ENCODE measurements around the gene ABCB1.

Gene ABCB1

DNA sequence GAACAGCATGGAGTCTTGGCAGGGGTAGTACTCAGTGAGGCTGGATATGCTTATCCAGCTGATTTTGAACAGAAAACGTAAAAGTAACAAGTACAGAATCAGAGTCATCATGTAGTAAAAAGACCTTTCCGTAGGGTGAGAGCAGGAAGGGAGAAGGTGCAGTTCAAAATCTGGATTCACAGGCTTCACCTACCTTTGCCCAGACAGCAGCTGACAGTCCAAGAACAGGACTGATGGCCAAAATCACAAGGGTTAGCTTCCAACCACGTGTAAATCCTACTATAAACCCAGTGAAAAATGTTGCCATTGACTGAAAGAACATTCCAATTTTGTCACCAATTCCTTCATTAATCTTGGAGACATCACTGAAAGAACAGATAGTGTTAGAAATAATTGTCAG, 34.8 kb downstream of the ABCB1 start:
- DNase-seq = no peak
- TF ChIP-seq GATA1 (IDR thresholded peaks at IDR 0.05; ENCODE audit: low read depth, low read length) (no peak), POLR2A (IDR thresholded peaks at IDR 0.05; ENCODE audit: low read length) (no peak)

DNA sequence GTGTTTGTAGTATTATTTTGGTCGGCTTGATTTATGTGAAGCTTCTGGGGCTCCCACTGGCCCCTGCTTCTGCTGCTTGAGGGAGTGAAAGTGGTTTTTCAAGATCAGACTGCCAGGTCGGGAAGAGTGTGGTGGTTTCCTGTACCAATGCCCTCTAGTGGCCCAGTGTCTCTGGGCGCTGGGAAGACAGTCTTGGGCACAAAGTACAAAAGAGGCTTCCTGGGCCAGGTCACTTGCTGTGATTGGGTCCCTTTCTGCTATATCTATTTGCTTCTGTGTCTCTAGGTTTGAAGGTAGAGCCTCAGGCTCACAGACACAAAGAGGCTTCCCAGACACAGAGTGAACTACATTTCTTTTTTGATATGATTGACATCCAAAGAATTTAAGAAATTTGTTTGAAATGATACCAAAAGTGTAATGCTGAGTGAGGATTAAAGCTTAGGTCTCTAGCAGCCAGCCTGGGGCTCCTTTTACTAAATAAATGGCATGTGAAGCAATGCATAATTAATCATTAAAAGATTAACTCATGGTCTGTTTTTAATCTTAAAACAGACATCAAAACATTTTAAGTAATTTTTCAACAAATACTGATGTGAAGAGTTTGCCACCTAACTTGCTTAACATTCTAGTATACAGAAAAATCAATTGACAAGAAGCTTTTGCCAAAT, 36.3 kb downstream of the ABCB1 start:
- peak; percentile 29 to 42 for DNase-seq
- TF ChIP-seq GATA1 (IDR thresholded peaks at IDR 0.05; ENCODE audit: low read depth, low read length) = no peak
- TF ChIP-seq POLR2A (IDR thresholded peaks at IDR 0.05; ENCODE audit: low read length) = no peak

DNA sequence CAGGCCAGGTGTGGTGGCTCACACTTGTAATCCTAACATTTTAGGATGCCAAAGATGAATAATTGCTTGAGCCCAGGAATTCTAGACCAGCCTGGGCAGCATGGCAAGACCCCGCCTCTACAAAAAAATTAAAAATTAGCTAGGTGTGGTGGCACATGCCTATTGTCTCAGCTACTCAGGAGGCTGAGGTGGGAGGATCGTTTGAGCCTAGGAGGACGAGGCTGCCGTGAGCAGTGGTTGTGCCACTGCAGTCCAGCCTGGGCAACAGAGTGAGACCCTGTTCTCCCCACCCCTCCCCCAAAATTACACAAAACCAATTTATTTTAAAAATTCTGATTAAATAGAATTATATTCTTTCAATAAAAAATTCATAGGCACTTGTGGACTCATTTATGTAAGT, 39.0 kb downstream of the ABCB1 start:
- DNase-seq = no peak
- TF ChIP-seq GATA1 (IDR thresholded peaks at IDR 0.05; ENCODE audit: low read depth, low read length) = no peak
- no peak for TF ChIP-seq POLR2A (IDR thresholded peaks at IDR 0.05; ENCODE audit: low read length)

DNA sequence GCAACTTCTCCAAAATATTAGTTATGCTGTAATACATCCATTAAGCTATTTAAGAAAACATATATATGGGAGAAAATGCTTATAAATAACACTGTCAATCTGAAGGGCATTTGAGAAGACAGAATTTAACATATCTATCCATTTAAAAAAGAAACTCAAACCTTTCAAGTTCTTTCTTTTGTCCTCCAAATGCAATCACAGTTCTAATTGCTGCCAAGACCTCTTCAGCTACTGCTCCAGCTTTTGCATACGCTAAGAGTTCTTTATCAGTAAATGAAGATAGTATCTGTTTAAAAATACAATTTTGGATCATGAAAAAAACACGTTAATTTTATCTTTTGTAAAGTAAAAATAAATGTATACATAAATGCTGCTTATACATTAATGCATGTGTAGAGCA, 39.6 kb downstream of the ABCB1 start:
- DNase-seq = no peak

DNA sequence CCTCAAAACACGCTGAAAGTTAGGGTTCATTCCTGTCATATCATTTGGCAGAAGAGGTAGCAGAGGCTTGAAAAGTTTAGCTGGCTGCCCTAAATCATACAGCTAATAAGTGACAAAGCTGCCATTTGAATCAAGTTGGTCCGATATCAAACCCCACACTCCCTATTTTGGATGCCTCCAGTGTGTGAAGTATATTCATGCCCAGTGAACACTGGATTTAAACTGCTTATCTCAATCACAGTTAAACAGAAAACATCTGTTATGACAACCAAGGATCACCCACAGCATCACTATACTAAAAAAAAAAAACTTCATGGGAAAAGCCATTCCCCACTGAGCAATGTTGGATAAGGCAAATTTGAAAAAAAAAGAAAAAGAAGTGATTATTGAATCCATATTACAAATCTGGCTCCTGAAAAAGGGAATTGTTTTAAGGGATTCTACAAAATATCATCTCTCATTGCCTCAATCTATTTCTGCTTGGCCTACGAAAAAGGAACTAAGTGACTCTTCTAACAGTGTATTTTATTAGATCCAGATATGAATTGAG, 48.3 kb downstream of the ABCB1 start:
- TF ChIP-seq POLR2A (IDR thresholded peaks at IDR 0.05; ENCODE audit: low read length) = no peak
- TF ChIP-seq GATA1 (IDR thresholded peaks at IDR 0.05; ENCODE audit: low read depth, low read length) = no peak
- no peak for DNase-seq

More for the DNA sequence above, 39.6 kb downstream of the ABCB1 start:
- no peak for TF ChIP-seq POLR2A (IDR thresholded peaks at IDR 0.05; ENCODE audit: low read length)
- TF ChIP-seq GATA1 (IDR thresholded peaks at IDR 0.05; ENCODE audit: low read depth, low read length) = no peak

DNA sequence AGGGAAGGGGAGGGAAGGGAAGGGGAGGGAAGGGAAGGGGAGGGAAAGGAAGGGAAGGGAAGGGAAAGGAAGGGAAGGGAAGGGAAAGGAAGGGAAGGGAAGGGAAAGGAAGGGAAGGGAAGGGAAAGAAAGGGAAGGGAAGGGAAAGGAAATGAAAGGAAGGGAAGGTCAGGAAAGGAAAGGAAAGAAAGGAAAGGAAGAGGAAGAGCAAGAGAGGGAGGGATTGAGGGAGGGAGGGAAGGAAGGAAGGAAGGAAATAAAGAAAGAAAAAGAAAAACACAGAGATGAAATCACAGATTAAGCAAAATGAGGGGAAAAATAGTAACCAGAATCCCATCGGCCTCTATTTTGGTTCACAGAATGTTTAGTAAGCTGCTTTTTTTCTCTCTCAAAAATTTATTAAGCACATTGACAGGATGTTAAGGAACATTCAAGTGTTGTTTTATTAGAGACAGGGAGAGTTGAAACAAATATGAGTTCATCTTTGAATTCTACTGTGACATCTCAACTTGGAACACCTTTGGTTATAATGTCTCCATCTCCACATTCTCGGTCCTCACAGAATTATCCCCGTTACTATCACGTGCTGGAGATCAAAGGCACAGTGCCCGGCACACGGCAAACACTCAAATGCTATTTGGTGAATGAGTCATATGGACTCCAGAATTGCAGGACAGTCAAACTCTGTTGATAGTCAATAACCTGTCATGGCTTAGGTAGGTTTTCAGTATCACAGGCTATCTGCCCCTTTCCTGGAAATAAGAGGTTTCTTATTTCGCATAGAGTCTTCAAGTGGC, 52.4 kb downstream of the ABCB1 start:
- TF ChIP-seq GATA1 (IDR thresholded peaks at IDR 0.05; ENCODE audit: low read depth, low read length) (no peak), POLR2A (IDR thresholded peaks at IDR 0.05; ENCODE audit: low read length) (no peak)
- no peak for DNase-seq

DNA sequence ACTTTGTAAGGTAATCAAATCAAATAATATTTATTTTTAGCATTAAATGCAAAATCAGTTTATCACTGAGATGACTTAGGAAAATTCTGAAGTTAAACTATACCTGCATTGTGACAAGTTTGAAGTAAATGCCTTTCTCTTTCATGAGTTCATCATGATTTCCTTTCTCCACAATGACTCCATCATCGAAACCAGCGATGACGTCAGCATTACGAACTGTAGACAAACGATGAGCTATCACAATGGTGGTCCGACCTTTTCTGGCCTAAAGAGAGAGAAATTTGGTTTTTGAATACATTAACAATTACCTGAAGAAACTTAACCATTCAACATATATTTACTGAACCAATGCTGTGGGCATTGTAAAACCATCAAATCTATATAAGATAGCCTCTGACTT, 54.9 kb downstream of the ABCB1 start:
- no peak for TF ChIP-seq GATA1 (IDR thresholded peaks at IDR 0.05; ENCODE audit: low read depth, low read length)
- TF ChIP-seq POLR2A (IDR thresholded peaks at IDR 0.05; ENCODE audit: low read length) = no peak
- DNase-seq = no peak

DNA sequence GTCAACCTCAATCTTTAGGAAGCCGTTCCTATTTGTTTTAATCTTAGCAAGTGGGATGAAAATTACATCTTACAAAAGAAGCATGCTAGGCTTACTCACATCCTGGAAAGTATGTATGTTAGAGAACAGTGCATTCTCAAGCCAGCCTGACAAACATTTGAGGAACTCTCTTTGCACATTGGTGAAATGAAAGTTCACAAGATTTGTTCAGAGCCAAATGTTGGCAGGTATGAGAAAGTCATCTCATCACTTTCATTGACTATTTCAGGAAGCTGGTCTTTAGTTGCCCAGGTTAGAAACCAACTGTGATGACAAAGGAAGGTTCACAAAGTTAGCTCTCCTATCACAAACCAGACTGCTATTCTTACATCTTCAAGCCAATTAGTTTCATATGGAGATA, 57.1 kb downstream of the ABCB1 start:
- TF ChIP-seq POLR2A (IDR thresholded peaks at IDR 0.05; ENCODE audit: low read length) (no peak), GATA1 (IDR thresholded peaks at IDR 0.05; ENCODE audit: low read depth, low read length) (no peak)
- no peak for DNase-seq

DNA sequence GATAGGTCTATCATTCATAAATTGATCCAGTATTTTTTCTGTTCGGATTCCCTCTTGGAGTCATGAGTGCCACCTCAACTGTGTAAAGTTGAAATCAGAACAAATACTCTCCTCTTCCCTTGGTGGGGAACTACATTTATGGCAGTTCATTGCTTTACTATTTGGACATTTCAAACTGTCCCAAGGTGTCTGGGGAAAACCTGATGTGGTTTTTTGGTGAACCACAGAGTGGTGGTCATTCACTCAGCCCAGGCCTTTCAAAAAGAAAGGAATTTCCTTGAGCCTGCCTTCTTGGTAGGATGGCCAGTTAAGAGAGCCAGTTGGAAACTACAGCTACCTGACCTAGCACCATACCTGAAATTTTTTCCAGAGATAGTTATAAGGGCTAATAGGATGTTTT, 59.0 kb downstream of the ABCB1 start:
- no peak for DNase-seq
- TF ChIP-seq GATA1 (IDR thresholded peaks at IDR 0.05; ENCODE audit: low read depth, low read length) (no peak), POLR2A (IDR thresholded peaks at IDR 0.05; ENCODE audit: low read length) (no peak)

DNA sequence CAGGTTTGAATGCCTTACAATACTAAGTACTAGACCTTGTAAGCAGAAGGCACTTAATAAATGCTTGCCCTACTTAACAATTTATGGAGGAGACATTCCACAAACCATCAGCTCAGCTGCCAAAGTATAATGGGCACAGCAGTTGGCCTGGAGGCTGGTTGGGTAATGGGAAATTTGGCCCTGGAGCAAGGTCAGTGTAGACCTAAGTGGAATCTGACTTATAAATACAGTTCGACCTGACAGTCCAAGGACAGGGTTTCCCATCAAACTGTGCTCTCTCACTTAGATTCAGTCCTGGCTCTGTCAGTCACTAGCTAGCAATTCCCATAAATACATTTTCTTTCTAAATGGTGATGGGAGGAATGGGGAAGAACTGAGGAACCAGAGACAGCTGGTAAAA, 62.6 kb downstream of the ABCB1 start:
- no peak for DNase-seq
- TF ChIP-seq POLR2A (IDR thresholded peaks at IDR 0.05; ENCODE audit: low read length) = no peak
- TF ChIP-seq GATA1 (IDR thresholded peaks at IDR 0.05; ENCODE audit: low read depth, low read length) = no peak

DNA sequence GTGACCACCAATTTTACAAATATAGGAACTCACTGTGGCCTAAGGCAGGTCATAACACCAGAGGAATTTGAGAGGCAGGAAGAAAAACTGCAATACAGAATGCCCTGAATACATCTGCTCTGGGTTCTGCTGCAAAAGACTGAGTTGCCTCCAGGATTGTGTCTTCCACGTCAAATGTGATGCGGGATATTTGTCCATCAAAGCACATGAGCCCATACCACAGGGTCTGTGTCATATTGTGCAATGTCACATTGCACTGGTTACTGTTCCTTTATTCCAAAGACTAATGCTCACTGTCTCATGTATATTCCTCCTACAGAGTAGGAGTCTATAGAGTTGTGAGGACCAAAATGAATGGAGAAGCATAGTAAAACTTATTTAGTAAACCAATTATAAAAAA, 66.6 kb downstream of the ABCB1 start:
- DNase-seq = no peak
- TF ChIP-seq GATA1 (IDR thresholded peaks at IDR 0.05; ENCODE audit: low read depth, low read length) = no peak
- no peak for TF ChIP-seq POLR2A (IDR thresholded peaks at IDR 0.05; ENCODE audit: low read length)

DNA sequence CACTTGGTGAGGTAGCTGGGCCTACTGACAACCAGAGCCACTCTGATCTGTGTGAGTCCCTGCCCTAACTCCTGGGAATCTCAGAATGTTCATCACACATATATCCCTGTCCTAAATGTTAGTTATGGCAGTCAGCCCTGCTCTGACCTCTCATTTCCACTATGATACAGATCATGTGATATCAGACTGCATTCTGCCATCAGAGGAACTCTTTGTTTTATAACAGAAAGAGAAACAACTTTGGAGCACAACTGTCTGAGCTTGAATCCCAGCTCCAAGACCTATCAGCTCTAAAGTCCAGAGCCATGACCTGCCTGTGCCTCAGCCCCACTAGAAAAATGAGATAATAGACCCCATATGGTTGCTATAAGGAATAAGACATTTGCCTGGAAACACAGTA, 70.6 kb downstream of the ABCB1 start:
- no peak for DNase-seq
- TF ChIP-seq GATA1 (IDR thresholded peaks at IDR 0.05; ENCODE audit: low read depth, low read length) (no peak), POLR2A (IDR thresholded peaks at IDR 0.05; ENCODE audit: low read length) (no peak)

DNA sequence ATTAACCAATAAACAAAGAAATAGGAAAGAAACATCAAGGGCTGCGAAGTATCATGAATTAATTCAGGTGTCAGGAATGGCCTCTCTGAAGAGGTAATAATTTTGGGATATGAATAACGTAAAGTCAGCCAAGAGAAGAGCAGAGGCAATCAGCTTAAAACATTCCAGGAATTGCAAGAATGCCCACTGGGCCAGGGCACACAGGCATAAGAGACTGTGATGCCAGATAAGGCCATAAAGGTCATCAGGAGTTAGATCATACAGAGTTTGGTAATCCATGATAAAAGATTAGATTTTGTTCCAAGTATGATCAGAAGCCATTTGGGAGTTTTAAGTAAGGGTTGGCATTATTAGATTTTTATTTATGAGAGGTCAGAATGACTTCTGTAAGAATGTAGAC, 72.0 kb downstream of the ABCB1 start:
- no peak for TF ChIP-seq GATA1 (IDR thresholded peaks at IDR 0.05; ENCODE audit: low read depth, low read length)
- no peak for TF ChIP-seq POLR2A (IDR thresholded peaks at IDR 0.05; ENCODE audit: low read length)
- DNase-seq = no peak

DNA sequence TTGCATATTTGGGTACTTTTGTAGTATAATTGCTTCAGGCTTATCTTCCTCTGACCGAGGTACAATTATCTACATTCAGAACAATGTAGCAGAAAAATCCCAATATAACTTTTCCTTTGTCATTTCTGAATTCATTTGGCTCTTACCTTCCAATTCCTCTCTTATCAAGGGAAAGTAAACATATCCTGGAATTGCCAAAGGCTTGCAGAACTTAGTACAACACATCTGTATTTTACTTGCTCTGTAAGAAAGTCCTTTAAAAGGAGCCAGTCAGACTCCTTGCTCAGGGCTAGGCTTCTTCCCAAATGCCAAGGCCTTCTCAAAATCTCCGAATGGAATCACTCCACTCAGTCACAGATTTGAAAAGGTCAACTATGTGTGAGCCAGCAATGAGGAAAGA, 81.9 kb downstream of the ABCB1 start:
- no peak for DNase-seq
- TF ChIP-seq GATA1 (IDR thresholded peaks at IDR 0.05; ENCODE audit: low read depth, low read length) (no peak), POLR2A (IDR thresholded peaks at IDR 0.05; ENCODE audit: low read length) (no peak)

DNA sequence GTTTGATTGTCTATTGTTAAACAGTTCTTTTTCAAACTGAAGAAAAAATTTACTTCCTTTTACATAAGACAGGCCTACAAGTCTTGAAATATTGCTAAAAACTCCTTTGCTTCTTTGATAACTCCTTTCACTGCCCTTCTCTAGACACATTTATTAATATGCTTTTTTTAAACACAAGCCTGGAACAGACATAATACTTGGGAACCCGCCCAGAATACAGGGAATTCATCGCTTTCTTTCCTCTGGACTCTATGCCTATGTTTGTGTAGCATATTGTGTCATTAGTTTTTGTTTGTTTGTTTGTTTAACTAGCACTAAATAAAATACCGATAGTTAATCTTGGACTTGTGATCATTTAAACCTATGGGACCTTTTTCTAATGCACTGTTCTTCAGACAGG, 82.8 kb downstream of the ABCB1 start:
- no peak for TF ChIP-seq POLR2A (IDR thresholded peaks at IDR 0.05; ENCODE audit: low read length)
- TF ChIP-seq GATA1 (IDR thresholded peaks at IDR 0.05; ENCODE audit: low read depth, low read length) = no peak
- DNase-seq = no peak

Measured in erythroblast (primary cell).